Nephron progenitor cell (in vitro differentiated cells): ENCODE results near the gene PDF.
"Not testable (repeated sequence)": the region's sequence is repeated elsewhere in the genome, so short reads cannot be mapped to it uniquely, and the experiment has no call there.

ENCODE experiments used
- DNase-seq: peaks from one replicate; pipeline ENCODE4 v3.0.0; 2021
- H3K27ac Mint-ChIP-seq: 2 replicates; pipeline ENCODE4 v1.8.0; 2021; ENCODE audit warnings: mild to moderate bottlenecking, moderate library complexity, mixed read lengths
- H3K27me3 Mint-ChIP-seq: 2 replicates; pipeline ENCODE4 v1.8.0; 2021; ENCODE audit warnings: mild to moderate bottlenecking, low read depth, mixed read lengths; ENCODE audit not compliant: poor library complexity
- H3K36me3 Mint-ChIP-seq: 2 replicates; pipeline ENCODE4 v1.8.0; 2021; ENCODE audit warnings: low read depth, mixed read lengths
- H3K4me1 Mint-ChIP-seq: 2 replicates; pipeline ENCODE4 v1.8.0; 2021; ENCODE audit warnings: mixed read lengths
- H3K4me3 Mint-ChIP-seq: 2 replicates; pipeline ENCODE4 v1.8.0; 2021; ENCODE audit warnings: mild to moderate bottlenecking, moderate library complexity, mixed read lengths
- H3K9me3 Mint-ChIP-seq: 2 replicates; pipeline ENCODE4 v1.8.0; 2021; ENCODE audit warnings: mild to moderate bottlenecking, moderate library complexity, mixed read lengths
- TF ChIP-seq, protein P1 (sequence below): fragments of 200-600 bp; sonication (generic); IDR thresholded peaks from 2 replicates; pipeline ENCODE4 v1.5.0; 2021; ENCODE audit warnings: antibody characterized with exemption

PDF gene

DNA sequence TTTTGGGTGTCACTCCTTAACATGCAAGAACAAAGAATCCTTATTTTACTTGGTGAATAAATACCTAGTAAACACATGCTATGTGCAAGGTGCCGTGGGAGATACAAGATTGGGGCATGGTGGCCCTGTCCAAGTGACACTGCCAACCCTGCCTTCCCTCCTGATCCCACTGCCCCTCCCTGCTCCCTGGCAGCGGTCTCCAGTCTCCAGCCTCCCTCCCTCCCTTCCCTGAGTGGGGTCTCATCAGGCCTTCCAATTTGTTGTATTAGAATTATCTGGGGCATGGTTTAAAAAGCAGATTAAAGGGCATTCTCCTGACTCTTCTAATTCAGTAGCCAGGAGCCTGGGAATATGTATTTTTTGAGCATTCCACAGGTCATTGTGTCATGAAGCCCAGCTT lies 33.7 kb upstream of the PDF start:
- TF ChIP-seq, protein P1, sequence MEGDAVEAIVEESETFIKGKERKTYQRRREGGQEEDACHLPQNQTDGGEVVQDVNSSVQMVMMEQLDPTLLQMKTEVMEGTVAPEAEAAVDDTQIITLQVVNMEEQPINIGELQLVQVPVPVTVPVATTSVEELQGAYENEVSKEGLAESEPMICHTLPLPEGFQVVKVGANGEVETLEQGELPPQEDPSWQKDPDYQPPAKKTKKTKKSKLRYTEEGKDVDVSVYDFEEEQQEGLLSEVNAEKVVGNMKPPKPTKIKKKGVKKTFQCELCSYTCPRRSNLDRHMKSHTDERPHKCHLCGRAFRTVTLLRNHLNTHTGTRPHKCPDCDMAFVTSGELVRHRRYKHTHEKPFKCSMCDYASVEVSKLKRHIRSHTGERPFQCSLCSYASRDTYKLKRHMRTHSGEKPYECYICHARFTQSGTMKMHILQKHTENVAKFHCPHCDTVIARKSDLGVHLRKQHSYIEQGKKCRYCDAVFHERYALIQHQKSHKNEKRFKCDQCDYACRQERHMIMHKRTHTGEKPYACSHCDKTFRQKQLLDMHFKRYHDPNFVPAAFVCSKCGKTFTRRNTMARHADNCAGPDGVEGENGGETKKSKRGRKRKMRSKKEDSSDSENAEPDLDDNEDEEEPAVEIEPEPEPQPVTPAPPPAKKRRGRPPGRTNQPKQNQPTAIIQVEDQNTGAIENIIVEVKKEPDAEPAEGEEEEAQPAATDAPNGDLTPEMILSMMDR, result no peak
- H3K36me3 Mint-ChIP-seq, result peaks cover 69% of the 10 kb centered on the region
- no peaks in the 10 kb centered on the region for H3K9me3 Mint-ChIP-seq
- no peak for DNase-seq
- no peak overlapping the region for H3K4me3 Mint-ChIP-seq
- no peaks in the 10 kb centered on the region for H3K27me3 Mint-ChIP-seq
- H3K27ac Mint-ChIP-seq, result no peak overlapping the region
- peaks cover 35% of the 10 kb centered on the region for H3K4me1 Mint-ChIP-seq

DNA sequence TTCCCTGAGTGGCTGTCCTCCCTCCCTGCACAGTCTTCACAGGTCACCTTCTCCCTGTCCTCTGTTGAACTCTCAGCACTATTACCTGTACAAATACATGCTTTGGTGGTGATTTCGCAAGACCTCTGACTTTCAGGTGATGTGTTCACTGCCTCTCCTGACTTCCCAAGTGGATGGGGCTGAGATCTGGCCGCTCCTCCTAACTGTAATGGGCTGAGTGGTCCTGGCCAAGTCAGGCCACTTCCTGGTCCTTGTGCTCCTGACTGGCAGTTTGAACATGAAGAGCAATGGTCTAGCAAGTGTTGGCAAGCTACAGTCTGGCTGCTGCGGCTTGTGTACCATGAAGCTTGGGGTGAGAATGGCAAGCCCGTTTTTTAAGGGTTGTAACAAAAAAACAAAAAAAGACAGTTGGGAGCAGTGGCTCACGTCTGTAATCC lies 32.9 kb upstream of the PDF start:
- no peak overlapping the region for H3K27ac Mint-ChIP-seq
- no peak overlapping the region for H3K4me3 Mint-ChIP-seq
- H3K9me3 Mint-ChIP-seq, result no peaks in the 10 kb centered on the region
- peaks cover 64% of the 10 kb centered on the region for H3K36me3 Mint-ChIP-seq
- H3K27me3 Mint-ChIP-seq, result no peaks in the 10 kb centered on the region
- TF ChIP-seq, protein P1, result no peak
- peaks cover 27% of the 10 kb centered on the region for H3K4me1 Mint-ChIP-seq
- DNase-seq, result no peak

DNA sequence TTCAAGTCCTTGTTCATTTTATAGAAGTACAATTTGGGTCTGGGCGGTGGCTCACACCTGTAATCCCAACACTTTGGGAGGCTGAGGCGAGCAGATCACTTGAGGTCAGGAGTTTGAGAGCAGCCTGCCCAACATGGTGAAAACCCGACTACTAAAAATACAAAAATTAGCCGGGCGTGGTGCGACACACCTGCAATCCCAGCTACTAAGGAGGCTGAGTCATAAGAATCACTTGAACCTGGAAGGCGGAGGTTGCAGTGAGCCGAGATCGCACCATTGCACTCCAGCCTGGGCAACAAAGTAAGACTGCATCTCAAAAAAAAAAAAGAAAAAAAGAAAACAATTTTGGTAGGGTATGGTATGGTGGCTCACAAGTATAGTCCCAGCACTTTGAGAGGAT lies 29.7 kb upstream of the PDF start:
- H3K27ac Mint-ChIP-seq, H3K9me3 Mint-ChIP-seq, H3K27me3 Mint-ChIP-seq, DNase-seq, H3K4me3 Mint-ChIP-seq: not testable (repeated sequence)
- Mint-ChIP-seq H3K36me3 (peaks cover 53% of the 10 kb centered on the region), H3K4me1 (peaks cover 11% of the 10 kb centered on the region)

DNA sequence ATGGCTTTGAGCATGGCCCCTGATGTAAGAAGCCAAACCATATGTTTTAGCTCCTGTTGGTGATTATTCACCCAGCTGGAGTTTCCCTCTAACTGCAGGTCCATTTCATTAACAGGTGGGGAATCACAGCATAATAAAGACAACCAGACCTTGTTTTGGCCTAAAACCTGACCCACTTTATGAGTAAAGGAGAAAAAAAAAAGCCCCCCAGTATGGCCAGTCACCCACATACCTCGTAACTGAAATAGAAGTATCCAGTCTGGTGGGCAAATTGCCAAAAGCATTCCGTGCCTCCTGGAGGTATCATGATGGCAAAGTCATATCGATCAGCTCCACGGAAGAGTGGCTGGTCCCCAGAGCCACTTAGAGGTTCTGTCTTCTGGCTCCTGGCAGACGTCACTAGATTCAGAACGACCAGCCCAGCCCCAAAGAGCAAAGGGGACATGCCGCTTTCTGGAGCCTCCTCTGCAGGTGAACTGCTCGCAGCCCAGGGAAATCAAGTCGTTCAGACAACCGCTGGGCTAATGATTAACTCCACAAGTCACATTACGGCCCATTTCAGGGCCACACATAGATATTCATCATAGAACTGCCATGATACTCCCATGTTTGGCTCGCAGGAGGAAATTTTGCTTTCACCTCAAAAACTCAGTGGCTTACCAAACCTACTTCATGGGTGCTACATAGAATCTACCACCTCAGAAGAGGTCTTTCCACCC lies 21.1 kb upstream of the PDF start, which contains the start of gene TMED6:
TMED6 (minus strand) TSS at position 478 of the 719 bp plus-strand sequence; CDS start at position 445, 33 bp downstream.
- Mint-ChIP-seq H3K27me3 (peaks cover 8% of the 10 kb centered on the region), H3K36me3 (peaks cover 37% of the 10 kb centered on the region), H3K4me3 (no peak within 1 kb of the TSS), H3K27ac (peak within 1 kb of the TSS; percentile 30), H3K9me3 (no peaks in the 10 kb centered on the region), H3K4me1 (no peaks in the 10 kb centered on the region)
- no peak for DNase-seq
- TF ChIP-seq, protein P1, result no peak

DNA sequence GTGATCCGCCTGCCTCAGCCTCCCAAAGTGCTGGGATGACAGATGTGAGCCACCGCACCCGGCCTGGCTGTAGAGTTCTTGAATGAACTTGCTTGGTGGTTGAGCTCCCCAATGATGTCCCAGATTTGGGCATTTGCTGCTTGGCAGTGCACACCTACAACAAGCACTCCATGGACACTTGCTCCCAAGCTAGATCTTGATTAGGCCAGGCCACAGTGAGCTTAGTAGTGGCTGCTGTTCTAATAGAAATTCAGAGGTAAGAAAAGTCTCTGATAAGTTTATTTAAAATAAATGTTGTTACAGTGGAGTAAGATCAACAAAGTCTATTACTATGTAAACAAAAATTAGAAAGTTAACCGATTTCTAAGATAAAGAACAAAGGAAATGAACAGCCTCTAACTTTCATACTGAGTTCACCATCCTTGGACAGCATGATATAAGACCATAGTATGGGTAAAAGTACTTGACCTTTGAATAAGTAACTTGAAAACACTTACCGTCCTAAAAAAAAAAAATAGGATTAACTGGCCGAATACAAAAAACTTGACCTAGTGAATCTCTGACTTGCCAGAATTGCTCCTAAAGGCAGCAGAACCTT lies 20.2 kb upstream of the PDF start:
- no peak overlapping the region for H3K27ac Mint-ChIP-seq
- H3K4me1 Mint-ChIP-seq, result no peaks in the 10 kb centered on the region
- peaks cover 30% of the 10 kb centered on the region for H3K36me3 Mint-ChIP-seq
- no peak overlapping the region for H3K4me3 Mint-ChIP-seq
- peaks cover 7% of the 10 kb centered on the region for H3K27me3 Mint-ChIP-seq
- TF ChIP-seq, protein P1, result no peak
- no peak for DNase-seq
- no peaks in the 10 kb centered on the region for H3K9me3 Mint-ChIP-seq

DNA sequence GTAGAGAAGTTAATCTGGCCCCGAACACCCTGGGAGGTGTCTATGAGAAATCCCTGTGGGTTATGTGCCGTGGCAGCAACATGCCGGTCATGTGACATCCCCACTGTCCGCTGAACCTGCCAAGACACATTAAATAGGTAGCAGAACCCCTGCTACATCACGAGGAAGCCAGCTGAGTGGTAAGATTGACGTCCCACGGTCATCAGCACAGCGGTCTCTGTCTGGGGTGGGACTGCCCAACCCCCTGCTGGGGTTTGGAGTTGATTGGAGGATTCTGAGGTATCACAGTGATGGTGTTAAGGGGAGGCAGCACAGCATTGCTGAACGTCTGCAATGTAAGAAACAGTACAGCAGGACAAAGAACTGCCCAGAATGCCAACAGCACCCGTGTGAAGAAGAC lies 19.1 kb upstream of the PDF start:
- Mint-ChIP-seq H3K9me3 (no peaks in the 10 kb centered on the region), H3K27ac (peak overlapping the region; percentile 72), H3K36me3 (peaks cover 26% of the 10 kb centered on the region), H3K4me1 (no peaks in the 10 kb centered on the region), H3K27me3 (peaks cover 6% of the 10 kb centered on the region), H3K4me3 (no peak overlapping the region)
- DNase-seq, result no peak
- TF ChIP-seq, protein P1, result no peak
